HCT116 (cell line): ENCODE measurements around the gene COG5. TPM values are rescaled to one million over a fixed set of nuclear protein-coding genes. Genes with fewer than 3 reads are reported as not detected.

ENCODE experiments used
- ATAC-seq: fragments of 200-7000 bp; cut with Tn5 transposase; 2 replicates; pipeline ENCODE4 v1.9.1; 2020; ENCODE audit warnings: mild to moderate bottlenecking, moderate library complexity
- BruUV-seq: library from RNA; stranded (reverse); fragments of 400-500 nt; replicated peaks from 2 replicates; lab custom pipeline; 2021; lab: Mats Ljungman, UMichigan
- CTCF ChIA-PET: fragments of 300-600 bp; sonication (Branson Sonifier 250); formaldehyde crosslinking; loops from one replicate; lab custom pipeline; 2021; ENCODE audit warnings: antibody characterized with exemption; lab: Charles Lee
- POLR2A ChIA-PET: fragments of 300-600, 350-600 bp; sonication (Branson Sonifier 250); formaldehyde crosslinking; loops from one replicate; lab custom pipeline; 2021; ENCODE audit warnings: antibody characterized with exemption; lab: Charles Lee
- RAD21 ChIA-PET, 2 experiments: fragments of 300-600 bp; sonication (Branson Sonifier 250); formaldehyde crosslinking; loops; one replicate each; lab custom pipeline; 2023; ENCODE audit warnings: low total read pairs in 2 of 2; ENCODE audit not compliant: uncharacterized antibody in 2 of 2, unreplicated experiment in 2 of 2, low non-redundant PET in 1 of 2; lab: Charles Lee
- DNase-seq: peaks from one replicate; pipeline ENCODE4 v3.0.0-alpha.2; 2010; ENCODE audit warnings: low read depth, low spot score
- H2AFZ ChIP-seq: fragments of 200-600 bp; shearing (Covaris generic), sonication (generic); 2 replicates; pipeline ENCODE4 v1.6.1; 2017; ENCODE audit warnings: low read depth, mixed run types, mixed read lengths, antibody characterized with exemption, low read length; ENCODE audit not compliant: poor library complexity, severe bottlenecking
- H3K27ac ChIP-seq: 2 replicates; pipeline ENCODE4 v1.5.1; 2012; ENCODE audit warnings: low read depth, low read length
- H3K27me3 ChIP-seq: fragments of 200-600 bp; sonication (generic); 2 replicates; pipeline ENCODE4 v1.6.1; 2016; ENCODE audit warnings: mixed run types, low read length, mixed read lengths; ENCODE audit not compliant: insufficient read depth
- H3K36me3 ChIP-seq, 2 experiments: fragments of 200-500 bp in 1 of 2; fragments of 200-600 bp in 1 of 2; sonication (Bioruptor generic) in 1 of 2; sonication (generic) in 1 of 2; 2 replicates each; pipeline versions ENCODE4 v1.5.1 to v1.6.1; 2014 to 2016; ENCODE audit warnings: low read length in 2 of 2, inconsistent platforms in 1 of 2, mixed read lengths in 1 of 2, mixed run types in 1 of 2; ENCODE audit not compliant: insufficient read depth in 2 of 2, control insufficient read depth in 1 of 2
- H3K4me1 ChIP-seq, 2 experiments: fragments of 200-600 bp in 1 of 2; sonication (generic) in 1 of 2; 2 replicates each; pipeline versions ENCODE4 v1.5.1 to v1.6.1; 2012 to 2017; ENCODE audit warnings: low read length in 2 of 2, inconsistent platforms in 1 of 2, mild to moderate bottlenecking in 1 of 2, mixed read lengths in 1 of 2, mixed run types in 1 of 2, moderate library complexity in 1 of 2; ENCODE audit not compliant: insufficient read depth in 2 of 2, control insufficient read depth in 1 of 2
- H3K4me2 ChIP-seq: fragments of 200-600 bp; sonication (generic); 2 replicates; pipeline ENCODE4 v1.6.1; 2017; ENCODE audit warnings: mixed run types, low read length, mixed read lengths
- H3K4me3 ChIP-seq, 2 experiments: fragments of 200-600 bp in 1 of 2; sonication (generic) in 1 of 2; replicated peaks in 1 of 2; 2 replicates each; pipeline ENCODE4 v1.5.1; 2011 to 2016; ENCODE audit warnings: low read length in 2 of 2, control low read depth in 1 of 2, low read depth in 1 of 2, mild to moderate bottlenecking in 1 of 2, mixed read lengths in 1 of 2, mixed run types in 1 of 2
- H3K79me2 ChIP-seq: fragments of 200-600 bp; sonication (generic); 2 replicates; pipeline ENCODE4 v1.6.1; 2017; ENCODE audit warnings: mild to moderate bottlenecking, mixed run types, low read length, moderate library complexity, mixed read lengths; ENCODE audit not compliant: insufficient read depth
- H3K9ac ChIP-seq: fragments of 200-600 bp; sonication (generic); 2 replicates; pipeline ENCODE4 v1.6.1; 2016; ENCODE audit warnings: low read length, mixed read lengths
- H3K9me2 ChIP-seq: fragments of 200-600 bp; sonication (generic), shearing (Covaris generic); 2 replicates; pipeline ENCODE4 v1.6.1; 2017; ENCODE audit warnings: mixed run types, mild to moderate bottlenecking, moderate library complexity; ENCODE audit not compliant: insufficient read depth
- H3K9me3 ChIP-seq, 2 experiments: fragments of 200-500 bp in 1 of 2; fragments of 200-600 bp in 1 of 2; sonication (Bioruptor generic) in 1 of 2; sonication (generic) in 1 of 2; 2 replicates each; pipeline ENCODE4 v1.6.1; 2014 to 2017; ENCODE audit warnings: low read length in 2 of 2, mixed read lengths in 2 of 2, inconsistent platforms in 1 of 2, low read depth in 1 of 2, mild to moderate bottlenecking in 1 of 2, mixed run types in 1 of 2, moderate library complexity in 1 of 2; ENCODE audit not compliant: control insufficient read depth in 1 of 2, insufficient read depth in 1 of 2
- H4K20me1 ChIP-seq: fragments of 200-600 bp; sonication (generic), shearing (Covaris generic); 2 replicates; pipeline ENCODE4 v1.6.1; 2017; ENCODE audit warnings: mixed run types, mild to moderate bottlenecking, moderate library complexity; ENCODE audit not compliant: insufficient read depth
- EZH2phosphoT487 ChIP-seq: fragments of 200-600 bp; IDR thresholded peaks from 2 replicates; pipeline ENCODE4 v1.6.1; 2018; ENCODE audit warnings: antibody characterized with exemption, borderline replicate concordance
- POLR2A ChIP-seq: IDR thresholded peaks from 2 replicates; pipeline ENCODE4 v1.7.0; 2011; ENCODE audit warnings: borderline replicate concordance; ENCODE audit not compliant: insufficient read depth, insufficient read length; ENCODE audit errors: extremely low read depth
- POLR2AphosphoS5 ChIP-seq: IDR thresholded peaks from 2 replicates; pipeline ENCODE4 v1.6.1; 2011; ENCODE audit warnings: mild to moderate bottlenecking, low read depth, low read length, moderate library complexity
- SP1 ChIP-seq: IDR thresholded peaks from 2 replicates; pipeline ENCODE4 v1.6.1; 2012; ENCODE audit warnings: low read depth
- SRF ChIP-seq: IDR thresholded peaks from 2 replicates; pipeline ENCODE4 v1.6.1; 2012; ENCODE audit warnings: low read depth
- TCF7L2 ChIP-seq: IDR thresholded peaks from 2 replicates; pipeline ENCODE4 v1.7.0; 2011; ENCODE audit warnings: borderline replicate concordance, inconsistent platforms; ENCODE audit not compliant: insufficient read depth, insufficient read length; ENCODE audit errors: extremely low read depth
- YY1 ChIP-seq: IDR thresholded peaks from 2 replicates; pipeline ENCODE4 v1.6.1; 2011; ENCODE audit warnings: low read length, low read depth, moderate library complexity, mild to moderate bottlenecking; ENCODE audit not compliant: insufficient replicate concordance; ENCODE audit errors: extremely low read depth
- ZFX ChIP-seq: fragments of 450-650 bp; IDR thresholded peaks from 2 replicates; pipeline ENCODE4 v1.6.1; 2017
- intact Hi-C: fragments of 100-400 bp; cut with micrococcal nuclease; formaldehyde crosslinking; loops from 2 replicates; pipeline ENCODE4 v1.10.0; 2022
- total RNA-seq: library from RNA; stranded (reverse); gene quantifications from one replicate; pipeline ENCODE4 v1.2.1, GENCODE V29; 2021; ENCODE audit not compliant: unreplicated experiment
- TF ChIP-seq, protein P1 (sequence below): IDR thresholded peaks from 2 replicates; pipeline ENCODE4 v1.6.1; 2012; ENCODE audit warnings: low read depth

COG5 gene
- total RNA-seq, 1 experiment from 2014 or later, result 30.7 TPM

GRCh38 chr7:107597953-107598352 lies 34.2 kb upstream of the COG5 start:
- no peak overlapping the region for H2AFZ ChIP-seq
- H3K79me2 ChIP-seq, result no peaks in the 10 kb centered on the region
- ChIA-PET RAD21 (no interaction called here), POLR2A (no interaction called here), CTCF (no interaction called here)
- H3K4me1 ChIP-seq, result no peaks in the 10 kb centered on the region
- H3K9me3 ChIP-seq, result no peaks in the 10 kb centered on the region
- no peak for ATAC-seq
- intact Hi-C loops, result loop anchor here (10.0 kb wide), 1 partner anchor 343 kb away; no protein-coding TSS in a partner anchor
- no peak overlapping the region for H3K4me2 ChIP-seq
- no peaks in the 10 kb centered on the region for H3K9me2 ChIP-seq
- no peak overlapping the region for H3K4me3 ChIP-seq
- H3K9ac ChIP-seq, result no peak overlapping the region
- no peaks in the 10 kb centered on the region for H4K20me1 ChIP-seq
- no peak for TF ChIP-seq TCF7L2
- H3K27ac ChIP-seq, result no peak overlapping the region
- BruUV-seq, result no TSS peak
- peaks cover 0 to 14% of the 10 kb centered on the region in 2 experiments; a peak in 1 of 4 replicates for H3K36me3 ChIP-seq
- H3K27me3 ChIP-seq, result no peaks in the 10 kb centered on the region
- no peak for DNase-seq

DNA sequence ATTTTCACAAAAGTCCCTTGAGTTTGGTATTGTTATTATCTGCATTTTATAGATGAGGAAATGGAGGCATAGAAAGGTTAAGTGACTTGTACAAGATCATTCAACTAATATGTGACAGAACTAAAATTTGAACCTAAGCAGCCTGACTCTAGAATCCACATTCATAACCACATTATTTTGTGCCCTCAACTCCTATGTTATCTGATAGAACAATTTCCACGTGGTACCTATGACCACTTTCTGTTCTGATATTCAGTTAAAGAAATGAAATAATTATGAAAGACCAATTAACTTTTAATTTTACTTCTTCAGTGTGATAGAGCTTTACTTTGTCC lies 33.8 kb upstream of the COG5 start:
- intact Hi-C loops, result loop anchor here (10.0 kb wide), 1 partner anchor 343 kb away; no protein-coding TSS in a partner anchor
- H3K4me2 ChIP-seq, result no peak overlapping the region
- ATAC-seq (no peak), DNase-seq (no peak)
- H3K79me2 ChIP-seq, result no peaks in the 10 kb centered on the region
- no peak overlapping the region for H3K27ac ChIP-seq
- peaks cover 0 to 14% of the 10 kb centered on the region in 2 experiments; a peak in 1 of 4 replicates for H3K36me3 ChIP-seq
- no peak overlapping the region for H2AFZ ChIP-seq
- TF ChIP-seq, protein P1, sequence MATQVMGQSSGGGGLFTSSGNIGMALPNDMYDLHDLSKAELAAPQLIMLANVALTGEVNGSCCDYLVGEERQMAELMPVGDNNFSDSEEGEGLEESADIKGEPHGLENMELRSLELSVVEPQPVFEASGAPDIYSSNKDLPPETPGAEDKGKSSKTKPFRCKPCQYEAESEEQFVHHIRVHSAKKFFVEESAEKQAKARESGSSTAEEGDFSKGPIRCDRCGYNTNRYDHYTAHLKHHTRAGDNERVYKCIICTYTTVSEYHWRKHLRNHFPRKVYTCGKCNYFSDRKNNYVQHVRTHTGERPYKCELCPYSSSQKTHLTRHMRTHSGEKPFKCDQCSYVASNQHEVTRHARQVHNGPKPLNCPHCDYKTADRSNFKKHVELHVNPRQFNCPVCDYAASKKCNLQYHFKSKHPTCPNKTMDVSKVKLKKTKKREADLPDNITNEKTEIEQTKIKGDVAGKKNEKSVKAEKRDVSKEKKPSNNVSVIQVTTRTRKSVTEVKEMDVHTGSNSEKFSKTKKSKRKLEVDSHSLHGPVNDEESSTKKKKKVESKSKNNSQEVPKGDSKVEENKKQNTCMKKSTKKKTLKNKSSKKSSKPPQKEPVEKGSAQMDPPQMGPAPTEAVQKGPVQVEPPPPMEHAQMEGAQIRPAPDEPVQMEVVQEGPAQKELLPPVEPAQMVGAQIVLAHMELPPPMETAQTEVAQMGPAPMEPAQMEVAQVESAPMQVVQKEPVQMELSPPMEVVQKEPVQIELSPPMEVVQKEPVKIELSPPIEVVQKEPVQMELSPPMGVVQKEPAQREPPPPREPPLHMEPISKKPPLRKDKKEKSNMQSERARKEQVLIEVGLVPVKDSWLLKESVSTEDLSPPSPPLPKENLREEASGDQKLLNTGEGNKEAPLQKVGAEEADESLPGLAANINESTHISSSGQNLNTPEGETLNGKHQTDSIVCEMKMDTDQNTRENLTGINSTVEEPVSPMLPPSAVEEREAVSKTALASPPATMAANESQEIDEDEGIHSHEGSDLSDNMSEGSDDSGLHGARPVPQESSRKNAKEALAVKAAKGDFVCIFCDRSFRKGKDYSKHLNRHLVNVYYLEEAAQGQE, result no peak
- no peak for TF ChIP-seq EZH2phosphoT487
- no peak for TF ChIP-seq YY1
- TF ChIP-seq POLR2AphosphoS5, result no peak
- no peak for TF ChIP-seq SP1
- TF ChIP-seq ZFX, result no peak
- no peak for TF ChIP-seq POLR2A
- no peak for TF ChIP-seq SRF
- H3K27me3 ChIP-seq, result no peaks in the 10 kb centered on the region
- CTCF ChIA-PET, result no interaction called here
- no TSS peak for BruUV-seq
- no peaks in the 10 kb centered on the region for H3K4me1 ChIP-seq
- RAD21 ChIA-PET, result no interaction called here
- H3K9me3 ChIP-seq, result no peaks in the 10 kb centered on the region
- POLR2A ChIA-PET, result no interaction called here
- H3K9me2 ChIP-seq, result no peaks in the 10 kb centered on the region
- H3K4me3 ChIP-seq, result no peak overlapping the region
- no peaks in the 10 kb centered on the region for H4K20me1 ChIP-seq
- H3K9ac ChIP-seq, result no peak overlapping the region
